CD4-positive, alpha-beta T cell treated with Interleukin-12 subunit alpha and Interleukin-12 subunit beta, for 1 hour (primary cell): ENCODE measurements around the gene PTPRN2.
"Not testable (repeated sequence)": the region's sequence is repeated elsewhere in the genome, so short reads cannot be mapped to it uniquely, and the experiment has no call there.

Source experiments
- DNase-seq: peaks from one replicate; pipeline ENCODE4 v3.0.0-alpha.2; 2020

PTPRN2 gene

GRCh38 chr7:158186864-158187693 lies 400.5 kb downstream of the PTPRN2 start:
- DNase-seq = no peak

GRCh38 chr7:158186406-158186805 lies 401.2 kb downstream of the PTPRN2 start:
- DNase-seq = no peak

GRCh38 chr7:158185653-158186052 lies 402.0 kb downstream of the PTPRN2 start:
- no peak for DNase-seq

GRCh38 chr7:158183431-158183830 lies 404.2 kb downstream of the PTPRN2 start:
- no peak for DNase-seq

- DNase-seq = no peak
Measured at GRCh38 chr7:158176561-158177173, 411.0 kb downstream of the PTPRN2 start.

GRCh38 chr7:158175779-158176178 lies 411.8 kb downstream of the PTPRN2 start:
- DNase-seq = no peak

- DNase-seq = no peak
Measured at GRCh38 chr7:158174947-158175346, 412.7 kb downstream of the PTPRN2 start.

GRCh38 chr7:158167373-158167772 lies 420.2 kb downstream of the PTPRN2 start:
- no peak for DNase-seq

- DNase-seq = no peak
Measured at GRCh38 chr7:158166386-158167340, 421.0 kb downstream of the PTPRN2 start.

- no peak for DNase-seq
Measured at GRCh38 chr7:158165711-158166110, 421.9 kb downstream of the PTPRN2 start.

GRCh38 chr7:158164101-158165095 lies 423.2 kb downstream of the PTPRN2 start:
- DNase-seq = no peak

GRCh38 chr7:158161194-158161593 lies 426.4 kb downstream of the PTPRN2 start:
- no peak for DNase-seq

- no peak for DNase-seq
Measured at GRCh38 chr7:158160199-158160598, 427.4 kb downstream of the PTPRN2 start.

GRCh38 chr7:158157460-158157859 lies 430.2 kb downstream of the PTPRN2 start:
- DNase-seq = no peak

GRCh38 chr7:158151273-158151672 lies 436.4 kb downstream of the PTPRN2 start:
- DNase-seq = not testable (repeated sequence)

- no peak for DNase-seq
Measured at GRCh38 chr7:158150234-158150633, 437.4 kb downstream of the PTPRN2 start.

- DNase-seq = not testable (repeated sequence)
Measured at GRCh38 chr7:158147431-158147830, 440.2 kb downstream of the PTPRN2 start.

- no peak for DNase-seq
Measured at GRCh38 chr7:158145370-158145769, 442.3 kb downstream of the PTPRN2 start.

GRCh38 chr7:158143196-158144120 lies 444.2 kb downstream of the PTPRN2 start:
- no peak for DNase-seq

- DNase-seq = no peak
Measured at GRCh38 chr7:158142657-158143056, 445.0 kb downstream of the PTPRN2 start.
